ENCODE results near the gene MARVELD3. TPM values are rescaled to one million over a fixed set of nuclear protein-coding genes. Genes with fewer than 3 reads are reported as not detected.
"Not testable (repeated sequence)": the region's sequence is repeated elsewhere in the genome, so short reads cannot be mapped to it uniquely, and the experiment has no call there.

The MARVELD3 gene
- total RNA-seq, 2 donors from 2014 or later: not detected

- Mint-ChIP-seq H3K4me1 (ENCODE audit: low read depth in 2 of 2) (no peaks in the 10 kb centered on the region), H3K9me3 (no peaks in the 10 kb centered on the region), H3K27me3 (no peaks in the 10 kb centered on the region), H3K36me3 (peaks cover 20% of the 10 kb centered on the region), H3K4me3 (no peak overlapping the region), H3K27ac (no peak overlapping the region)
- ATAC-seq (no peak), DNase-seq (ENCODE audit: low spot score) (no peak)
These were observed 44.6 kb downstream of the MARVELD3 start for GRCh38 chr16:71670537-71670936.

GRCh38 chr16:71671165-71671564 lies 45.2 kb downstream of the MARVELD3 start:
- DNase-seq (ENCODE audit: low spot score) (no peak), ATAC-seq (no peak)
- H3K9me3 Mint-ChIP-seq: no peaks in the 10 kb centered on the region
- no peaks in the 10 kb centered on the region for H3K4me1 Mint-ChIP-seq (ENCODE audit: low read depth in 2 of 2)
- H3K36me3 Mint-ChIP-seq: peaks cover 20% of the 10 kb centered on the region
- no peak overlapping the region for H3K4me3 Mint-ChIP-seq
- no peak overlapping the region for H3K27ac Mint-ChIP-seq
- no peaks in the 10 kb centered on the region for H3K27me3 Mint-ChIP-seq

GRCh38 chr16:71672125-71672524 lies 46.1 kb downstream of the MARVELD3 start:
- H3K36me3 Mint-ChIP-seq: peaks cover 18% of the 10 kb centered on the region
- H3K4me1 Mint-ChIP-seq (ENCODE audit: low read depth in 2 of 2): no peaks in the 10 kb centered on the region
- no peaks in the 10 kb centered on the region for H3K9me3 Mint-ChIP-seq
- H3K27me3 Mint-ChIP-seq: no peaks in the 10 kb centered on the region
- H3K4me3 Mint-ChIP-seq: no peak overlapping the region
- no peak for DNase-seq (ENCODE audit: low spot score)
- no peak overlapping the region for H3K27ac Mint-ChIP-seq
- no peak for ATAC-seq

- Mint-ChIP-seq H3K27me3 (no peaks in the 10 kb centered on the region), H3K36me3 (peaks cover 15% of the 10 kb centered on the region), H3K4me3 (no peak overlapping the region), H3K9me3 (no peaks in the 10 kb centered on the region), H3K4me1 (ENCODE audit: low read depth in 2 of 2) (no peaks in the 10 kb centered on the region), H3K27ac (no peak overlapping the region)
- DNase-seq (ENCODE audit: low spot score) (no peak), ATAC-seq (no peak)
These were observed 47.0 kb downstream of the MARVELD3 start for GRCh38 chr16:71672803-71673581.

GRCh38 chr16:71673582-71673973 lies 47.6 kb downstream of the MARVELD3 start:
- DNase-seq (ENCODE audit: low spot score) (no peak), ATAC-seq (no peak)
- Mint-ChIP-seq H3K36me3 (peaks cover 15% of the 10 kb centered on the region), H3K4me1 (ENCODE audit: low read depth in 2 of 2) (no peaks in the 10 kb centered on the region), H3K27ac (no peak overlapping the region), H3K27me3 (no peaks in the 10 kb centered on the region), H3K9me3 (no peaks in the 10 kb centered on the region), H3K4me3 (no peak overlapping the region)

- Mint-ChIP-seq H3K4me3 (no peak overlapping the region), H3K27me3 (no peaks in the 10 kb centered on the region), H3K4me1 (ENCODE audit: low read depth in 2 of 2) (no peaks in the 10 kb centered on the region), H3K27ac (no peak overlapping the region), H3K9me3 (no peaks in the 10 kb centered on the region), H3K36me3 (peaks cover 15% of the 10 kb centered on the region)
- ATAC-seq: no peak
- DNase-seq (ENCODE audit: low spot score): no peak
These were observed 48.2 kb downstream of the MARVELD3 start for GRCh38 chr16:71674229-71674628.

- DNase-seq (ENCODE audit: low spot score) (no peak), ATAC-seq (no peak)
- Mint-ChIP-seq H3K27me3 (no peaks in the 10 kb centered on the region), H3K9me3 (no peaks in the 10 kb centered on the region), H3K36me3 (peaks cover 7% of the 10 kb centered on the region), H3K4me3 (no peak overlapping the region), H3K27ac (no peak overlapping the region), H3K4me1 (ENCODE audit: low read depth in 2 of 2) (no peaks in the 10 kb centered on the region)
These were observed 49.4 kb downstream of the MARVELD3 start for GRCh38 chr16:71675380-71675779.

- Mint-ChIP-seq H3K27me3 (no peaks in the 10 kb centered on the region), H3K36me3 (peaks cover 6% of the 10 kb centered on the region), H3K9me3 (no peaks in the 10 kb centered on the region), H3K4me1 (ENCODE audit: low read depth in 2 of 2) (no peaks in the 10 kb centered on the region), H3K4me3 (no peak overlapping the region), H3K27ac (no peak overlapping the region)
- no peak for ATAC-seq
- DNase-seq (ENCODE audit: low spot score): no peak
These were observed 50.3 kb downstream of the MARVELD3 start for GRCh38 chr16:71676236-71676635.

GRCh38 chr16:71681360-71681759 lies 55.4 kb downstream of the MARVELD3 start:
- H3K9me3 Mint-ChIP-seq: no peaks in the 10 kb centered on the region
- no peak for DNase-seq (ENCODE audit: low spot score)
- H3K27me3 Mint-ChIP-seq: no peaks in the 10 kb centered on the region
- H3K36me3 Mint-ChIP-seq: peaks cover 5% of the 10 kb centered on the region
- no peak overlapping the region for H3K27ac Mint-ChIP-seq
- no peak for ATAC-seq
- H3K4me1 Mint-ChIP-seq (ENCODE audit: low read depth in 2 of 2): no peaks in the 10 kb centered on the region
- H3K4me3 Mint-ChIP-seq: no peak overlapping the region

- H3K9me3 Mint-ChIP-seq; H3K4me1 Mint-ChIP-seq (ENCODE audit: low read depth in 2 of 2); DNase-seq (ENCODE audit: low spot score); H3K27me3 Mint-ChIP-seq; H3K4me3 Mint-ChIP-seq; ATAC-seq; H3K27ac Mint-ChIP-seq: not testable (repeated sequence)
- peaks cover 17% of the 10 kb centered on the region for H3K36me3 Mint-ChIP-seq
These were observed 58.3 kb downstream of the MARVELD3 start for GRCh38 chr16:71684280-71684679.

Other genes starting within 250 kb of the MARVELD3 start
- not detected for gene TLE7, start 184.1 kb upstream of the MARVELD3 start, total RNA-seq
- gene ZNF23, start 163.9 kb upstream of the MARVELD3 start, total RNA-seq: 10 to 100 TPM; 10.4 to 13.1 TPM
- 1 to 10 TPM; 3.4 to 4.4 TPM for gene ZNF19, start 136.9 kb upstream of the MARVELD3 start, total RNA-seq
- not detected for gene CHST4, start 99.8 kb upstream of the MARVELD3 start, total RNA-seq
- gene TAT, start 49.1 kb upstream of the MARVELD3 start, total RNA-seq: not detected
- gene PHLPP2, start 98.5 kb downstream of the MARVELD3 start, total RNA-seq: 10 to 100 TPM; 14.4 to 15.7 TPM
- 100 to 1,000 TPM; 111 to 120 TPM for gene AP1G1, start 182.7 kb downstream of the MARVELD3 start, total RNA-seq
- 10 to 100 TPM; 24.5 to 25.7 TPM for gene ATXN1L, start 219.8 kb downstream of the MARVELD3 start, total RNA-seq